Stimulated activated CD4-positive, alpha-beta T cell treated with anti-CD3 and anti-CD28 coated beads, Interleukin-2, amount 100 ng/mL, for 24 hours (primary cell): Measurements from ENCODE around the gene DDAH1.

Experiments
- DNase-seq, 2 donors: peaks; one replicate each; pipeline ENCODE4 v3.0.0-alpha.2; 2020

DDAH1 gene

DNA sequence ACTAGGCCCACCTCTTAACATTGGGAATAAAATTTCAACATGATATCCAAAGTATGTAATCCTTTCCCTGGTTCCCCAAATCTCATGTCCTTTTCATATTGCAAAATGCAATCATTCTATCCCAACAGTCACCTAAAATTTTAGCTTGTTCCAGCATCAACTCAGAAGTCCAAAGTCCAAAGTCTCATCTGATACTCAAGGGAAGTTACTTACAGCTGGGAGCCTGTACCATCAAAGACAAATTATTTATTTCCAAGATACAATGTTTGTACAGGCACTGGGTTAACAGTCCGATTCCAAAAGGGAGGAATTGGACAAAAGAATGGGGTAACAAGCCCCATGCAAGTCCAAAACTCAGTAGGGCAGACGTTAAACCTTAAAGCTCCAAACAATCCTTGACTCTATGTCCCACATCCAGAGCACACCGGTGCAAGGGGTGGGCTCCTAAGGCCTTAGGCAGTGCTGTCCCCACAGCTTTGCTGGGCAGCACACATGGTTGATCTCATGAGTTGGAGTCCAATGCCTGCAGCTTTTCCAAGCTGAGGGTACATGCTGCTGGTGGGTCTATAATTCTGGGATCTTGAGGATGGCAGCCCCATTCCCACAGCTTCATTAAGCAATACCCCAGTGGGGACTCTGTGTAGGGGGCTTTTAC, 78.8 kb downstream of the DDAH1 start:
- no peak for DNase-seq

DNA sequence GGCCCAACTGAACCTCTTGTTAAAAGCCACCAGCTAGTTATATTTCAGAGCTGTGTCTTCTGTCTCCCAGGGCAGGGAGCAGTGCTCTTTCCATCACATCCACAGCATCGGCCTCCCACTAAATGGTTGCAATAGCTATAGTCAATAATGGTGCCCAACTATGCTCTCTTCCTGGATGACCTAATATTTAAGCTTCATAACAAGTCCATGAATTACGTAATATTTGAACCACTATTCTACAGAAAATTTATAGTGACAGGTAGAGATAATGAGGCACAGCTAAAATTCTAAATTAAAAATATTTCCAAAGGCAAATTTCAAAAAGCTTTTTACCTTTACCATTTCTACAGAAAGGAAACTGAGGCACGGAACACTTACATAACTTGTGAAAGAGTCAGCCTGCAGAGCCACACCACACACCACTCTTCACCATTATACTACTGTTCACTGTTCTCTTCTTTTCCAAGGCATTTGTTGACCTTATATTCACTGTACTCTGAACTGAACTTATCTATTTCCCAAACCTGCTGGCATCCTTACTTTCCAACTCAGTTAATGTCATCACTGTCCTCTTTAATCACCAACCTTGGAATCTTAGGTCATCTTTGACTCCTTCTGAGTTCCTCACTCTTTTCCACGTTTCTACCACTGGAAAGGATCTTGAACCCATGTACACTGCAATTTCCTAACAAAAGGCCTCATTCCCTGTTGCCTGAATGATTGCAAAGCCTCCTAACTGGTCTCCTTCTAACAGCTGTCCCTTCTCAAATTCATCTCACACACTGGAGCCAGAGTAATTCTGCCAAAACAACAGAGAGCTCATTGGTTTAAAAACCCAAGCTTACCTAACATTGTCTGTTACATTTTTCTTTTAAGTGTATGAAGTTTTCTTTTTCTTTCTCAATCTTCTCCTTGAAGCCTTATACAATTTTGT, 85.5 kb downstream of the DDAH1 start:
- DNase-seq: no peak

DNA sequence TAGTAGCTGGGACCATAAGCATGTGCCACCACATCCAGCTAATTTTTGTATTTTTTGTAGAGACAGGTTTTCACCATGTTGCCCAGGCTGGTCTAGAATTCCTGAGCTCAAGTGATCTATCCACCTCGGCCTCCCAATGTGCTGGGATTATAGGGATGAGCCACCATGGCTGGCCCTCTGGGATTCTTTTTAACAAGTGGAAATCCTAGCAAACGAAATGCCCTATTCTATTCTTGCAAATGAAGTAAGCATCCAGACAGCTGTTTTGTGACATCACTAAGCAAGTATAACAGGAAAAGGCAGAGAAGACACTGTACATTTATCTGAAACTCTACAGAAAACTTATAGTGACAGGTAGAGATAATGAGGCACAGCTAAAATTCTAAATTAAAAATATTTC, 86.4 kb downstream of the DDAH1 start:
- DNase-seq: no peak

DNA sequence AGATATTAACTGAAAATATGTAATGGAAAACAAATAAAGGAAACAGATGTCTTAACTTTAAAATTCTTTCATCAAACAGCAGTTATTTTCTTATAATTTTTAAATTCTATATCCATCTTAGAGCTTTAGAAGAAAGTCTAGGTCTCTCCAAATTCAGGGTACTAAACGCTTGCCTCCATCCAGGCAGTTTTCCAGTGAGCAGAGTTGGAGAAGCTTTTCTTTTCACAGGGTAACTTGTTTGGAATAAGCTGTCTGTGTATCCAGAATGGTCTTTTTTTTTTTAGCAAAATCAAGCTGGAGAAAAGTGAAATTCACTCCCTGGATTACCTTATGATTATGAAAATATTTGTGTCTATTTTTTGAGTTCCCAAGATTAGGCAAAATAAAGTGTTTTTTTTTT, 88.6 kb downstream of the DDAH1 start:
- DNase-seq: no peak

DNA sequence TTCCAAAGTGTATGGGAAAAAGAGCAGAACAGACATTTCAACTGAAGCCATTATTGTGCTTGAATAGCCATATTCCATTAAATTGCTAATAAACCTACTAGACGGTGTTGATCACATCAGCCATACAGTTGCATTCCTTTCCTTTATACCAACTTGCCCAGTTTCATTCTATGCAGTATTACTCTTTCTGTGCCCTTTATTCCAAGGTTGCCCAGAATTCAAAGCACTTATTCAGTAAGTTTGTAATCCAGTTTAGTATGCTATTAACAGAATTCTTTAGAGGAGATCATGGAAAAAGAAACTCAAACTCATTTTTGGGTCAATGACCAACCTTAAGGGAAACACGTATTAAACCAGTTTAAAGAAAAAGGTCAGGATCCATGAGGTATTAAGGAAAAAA, 89.5 kb downstream of the DDAH1 start:
- no peak for DNase-seq

DNA sequence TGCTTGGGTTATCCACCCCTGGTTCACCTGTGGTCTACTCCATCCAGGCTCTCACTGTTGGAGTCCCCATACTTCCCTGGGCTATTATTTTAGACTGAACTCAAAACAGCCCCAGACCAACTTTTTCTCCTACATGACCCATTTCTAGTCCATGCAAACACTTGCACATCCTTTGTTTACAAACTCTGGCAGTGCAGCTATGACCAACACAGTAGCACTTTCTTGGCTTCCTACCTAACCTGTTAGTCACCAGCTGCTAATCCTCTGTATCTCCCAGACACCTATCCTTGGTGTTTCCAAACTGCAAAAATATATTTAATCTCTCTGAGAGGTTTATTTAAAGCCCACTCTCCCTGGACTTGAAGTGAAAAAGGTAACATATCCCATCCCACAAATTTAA, 90.8 kb downstream of the DDAH1 start:
- no peak for DNase-seq

DNA sequence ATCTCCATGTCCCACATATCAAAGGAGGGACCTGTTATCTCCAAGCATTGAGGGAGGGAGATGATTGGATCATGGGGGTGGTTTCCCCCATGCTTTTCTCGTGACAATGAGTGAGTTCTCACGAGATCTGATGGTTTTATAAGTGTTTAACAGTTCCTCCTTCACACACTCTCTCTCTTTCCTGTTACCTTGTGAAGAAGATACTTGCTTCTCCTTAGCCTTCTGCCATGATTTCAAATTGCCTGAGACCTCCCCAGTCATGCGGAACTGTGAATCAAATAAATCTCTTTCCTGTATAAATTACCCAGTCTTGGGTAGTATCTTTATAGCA, 91.6 kb downstream of the DDAH1 start:
- DNase-seq: no peak

DNA sequence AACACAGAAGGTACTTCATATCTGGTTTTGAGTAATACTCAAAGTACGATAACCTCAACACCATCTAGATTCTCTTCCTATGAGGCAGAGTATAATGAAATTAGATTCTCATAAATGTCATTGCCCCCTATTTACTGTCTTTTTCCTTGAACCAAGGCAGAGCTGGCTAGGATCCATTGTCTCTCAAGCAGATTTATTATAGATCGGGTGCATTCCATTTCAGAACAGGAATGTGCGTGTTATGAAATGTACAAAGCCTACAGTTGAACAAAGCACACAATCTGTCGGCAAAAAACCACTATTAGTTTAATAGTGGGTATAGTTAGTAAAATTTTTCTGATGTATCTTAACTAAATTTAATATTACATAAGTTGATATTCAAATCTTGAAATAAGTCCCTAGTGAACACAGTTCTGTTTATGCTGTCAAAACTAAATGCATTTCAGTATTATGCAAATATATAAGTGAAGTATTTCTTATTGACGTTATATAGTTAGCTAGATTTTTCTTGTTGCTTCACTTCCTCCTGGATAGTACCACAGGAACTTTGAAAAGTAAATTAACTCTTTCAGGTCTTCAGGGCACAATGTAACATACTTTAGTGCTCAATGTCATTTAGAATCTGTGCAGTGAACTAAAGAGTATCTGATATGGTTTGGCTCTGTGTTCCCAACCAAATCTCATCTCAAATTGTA, 92.1 kb downstream of the DDAH1 start:
- no peak for DNase-seq

DNA sequence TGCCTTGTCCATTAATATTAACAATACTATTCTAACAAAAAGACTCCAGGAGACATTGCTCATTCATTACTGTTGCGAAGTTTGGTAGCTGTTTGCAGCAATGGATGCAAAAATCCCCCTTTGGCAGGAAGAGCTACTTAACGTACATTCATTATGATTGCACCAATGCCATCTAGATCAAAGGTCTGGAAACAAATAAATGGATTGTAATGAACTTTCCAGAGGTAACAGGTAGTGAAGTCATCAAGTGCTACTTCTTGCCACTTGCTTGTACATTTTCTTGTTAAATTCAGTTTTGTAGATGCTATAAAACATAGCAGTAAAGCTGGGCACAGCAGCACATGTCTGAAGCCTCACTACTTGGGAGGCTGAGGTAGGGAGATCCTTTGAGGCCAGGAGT, 93.9 kb downstream of the DDAH1 start:
- no peak for DNase-seq

DNA sequence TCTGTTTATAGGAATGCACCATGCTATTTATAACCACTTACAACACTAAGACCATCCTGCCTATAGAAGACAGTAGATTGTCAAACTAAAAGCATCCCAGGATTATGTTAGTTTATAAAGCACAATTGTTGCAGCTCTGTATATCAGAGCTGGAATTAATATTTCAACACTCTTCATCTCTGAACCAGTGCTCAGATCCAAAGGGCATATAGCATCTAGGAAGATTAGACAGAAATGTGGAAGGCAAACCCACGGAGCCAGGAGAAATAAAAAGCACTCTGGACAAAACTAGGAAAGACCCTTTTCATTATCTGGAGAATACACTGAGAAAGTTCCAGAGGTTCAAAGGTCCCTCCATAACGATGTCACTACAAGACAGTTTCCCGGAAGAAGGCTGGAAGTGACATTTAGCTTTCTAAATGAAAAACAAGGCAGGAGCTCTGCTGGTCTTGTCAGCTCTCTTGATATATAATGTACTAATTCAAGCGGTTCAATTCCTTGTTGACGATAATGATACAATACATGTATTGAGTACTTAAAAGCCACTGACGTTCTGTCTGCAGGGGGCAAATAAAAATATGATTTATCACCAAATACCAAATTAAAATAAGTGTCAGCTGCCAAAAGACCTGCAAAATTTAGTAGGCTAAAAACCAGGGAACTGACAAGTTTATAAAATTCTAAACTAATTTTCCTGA, 96.7 kb downstream of the DDAH1 start:
- no peak for DNase-seq

DNA sequence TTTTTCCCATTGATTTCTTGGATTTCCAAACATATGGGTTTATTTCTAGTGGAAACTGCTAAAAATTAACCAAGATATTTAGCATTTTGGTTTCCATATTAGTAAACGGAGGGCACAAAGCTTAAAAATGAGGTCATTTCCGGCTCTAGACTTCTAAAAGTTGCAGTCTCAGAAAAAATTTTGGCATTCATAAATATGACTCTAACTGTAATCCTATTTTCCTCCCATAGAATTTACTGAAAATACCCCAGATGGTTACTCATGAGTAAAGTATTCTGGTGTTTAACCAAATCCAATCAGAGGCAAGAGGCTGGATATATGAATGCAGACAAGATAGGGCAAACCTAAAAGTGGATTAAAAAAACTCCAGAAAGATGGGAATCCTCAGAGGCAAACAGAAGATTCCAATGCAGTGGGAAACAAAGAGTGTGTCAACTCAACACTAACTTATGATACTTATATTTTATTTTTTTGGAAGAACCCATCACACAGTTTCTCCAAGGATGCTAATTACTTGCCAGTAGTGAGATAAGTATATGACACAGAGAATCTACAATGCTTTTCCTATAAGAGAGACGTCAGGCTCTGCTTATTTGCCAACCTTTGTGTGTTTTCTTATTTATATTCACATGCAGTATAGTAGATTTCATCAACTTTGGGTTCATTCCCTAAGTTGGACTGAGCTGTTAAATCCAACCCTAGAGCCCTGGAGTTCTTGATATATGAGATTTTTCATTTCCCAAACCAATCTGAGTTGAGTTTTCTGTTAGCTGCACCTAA, 98.4 kb downstream of the DDAH1 start:
- no peak for DNase-seq

DNA sequence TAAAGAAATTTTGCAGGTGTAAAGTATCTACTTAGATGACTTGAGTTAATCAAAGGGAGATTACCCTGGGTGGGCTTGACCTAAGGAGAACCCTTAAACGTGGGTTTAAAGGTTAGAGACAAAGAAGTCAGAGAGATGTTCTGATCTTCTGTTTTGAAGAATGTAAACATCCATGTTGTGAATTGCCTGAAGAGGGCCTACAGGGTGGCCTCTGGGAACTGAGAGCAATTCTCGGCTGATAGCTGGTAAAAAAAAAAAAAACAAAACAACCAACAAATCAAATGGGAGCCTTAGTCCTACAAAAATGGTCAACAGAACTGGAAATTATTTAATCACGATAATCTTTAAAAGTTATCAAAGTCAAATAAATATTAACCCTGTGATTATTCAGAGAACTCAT, 99.1 kb downstream of the DDAH1 start:
- DNase-seq: no peak

DNA sequence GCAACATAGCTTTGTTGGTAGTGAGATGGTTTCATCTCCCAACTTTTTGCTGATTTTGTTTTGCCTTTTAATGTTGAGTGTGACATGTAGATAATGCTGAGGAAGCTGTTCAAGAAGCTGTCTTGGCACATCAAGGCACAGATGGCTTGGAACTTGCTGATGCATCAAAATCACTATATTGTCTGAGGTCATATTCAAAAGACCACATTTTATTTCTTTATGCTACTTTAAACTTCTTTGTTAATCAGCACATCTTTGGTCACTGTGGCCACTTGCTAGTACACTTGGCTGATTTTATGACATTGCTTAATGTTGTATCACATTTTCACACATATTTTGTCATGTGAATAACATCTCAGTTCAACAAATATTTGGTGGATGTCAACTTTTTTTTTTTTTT, 101.4 kb downstream of the DDAH1 start:
- no peak for DNase-seq

DNA sequence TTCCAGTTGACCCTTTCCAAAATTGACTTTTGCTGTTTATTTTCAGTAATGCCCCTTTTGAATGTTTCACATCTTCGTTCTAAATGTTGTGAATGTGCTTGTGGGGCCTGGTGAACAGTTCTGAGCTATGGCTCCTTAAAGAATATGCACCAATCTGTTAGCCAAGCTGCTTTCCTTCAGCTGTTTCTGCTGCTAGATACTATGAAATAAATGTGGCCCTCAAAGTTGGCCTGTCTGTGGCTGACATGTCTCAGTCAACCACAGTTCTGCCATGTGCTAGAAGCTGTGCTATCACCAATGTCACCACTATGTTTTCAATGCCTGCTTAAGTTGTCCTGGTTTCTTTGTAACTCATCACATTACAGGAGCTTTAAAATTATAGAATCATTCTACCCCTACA, 101.9 kb downstream of the DDAH1 start:
- no peak for DNase-seq

DNA sequence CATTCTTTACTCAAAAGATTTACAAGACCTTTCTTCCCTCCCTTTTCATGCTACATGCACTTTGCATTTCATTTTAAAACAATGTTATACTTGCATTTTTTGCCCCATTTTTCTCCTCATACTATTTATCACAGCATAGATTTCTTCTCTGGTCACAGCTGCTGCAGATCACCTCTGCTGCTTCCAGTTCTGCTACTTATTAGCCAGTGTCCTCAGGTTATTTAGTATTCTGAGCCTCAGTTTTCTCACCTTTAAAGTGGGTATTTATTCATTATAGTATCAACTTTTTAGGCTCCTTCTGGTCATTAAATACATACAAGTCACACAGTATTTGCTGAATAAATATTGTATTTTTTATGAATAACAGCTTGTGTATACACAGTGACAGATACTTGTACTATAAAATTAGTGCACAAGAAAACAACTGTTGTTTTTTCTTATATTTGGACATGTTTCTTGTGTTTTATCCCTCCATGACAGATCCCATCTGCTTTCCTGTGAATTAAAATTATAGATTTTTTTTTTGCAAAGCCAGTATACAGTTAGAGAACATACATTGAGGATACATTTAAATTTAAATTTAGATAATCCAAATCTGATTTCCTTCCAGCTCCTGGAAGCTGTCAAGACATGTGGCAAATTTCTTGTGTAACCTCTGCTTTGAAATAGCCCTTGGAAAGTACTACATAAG, 103.2 kb downstream of the DDAH1 start:
- no peak for DNase-seq

DNA sequence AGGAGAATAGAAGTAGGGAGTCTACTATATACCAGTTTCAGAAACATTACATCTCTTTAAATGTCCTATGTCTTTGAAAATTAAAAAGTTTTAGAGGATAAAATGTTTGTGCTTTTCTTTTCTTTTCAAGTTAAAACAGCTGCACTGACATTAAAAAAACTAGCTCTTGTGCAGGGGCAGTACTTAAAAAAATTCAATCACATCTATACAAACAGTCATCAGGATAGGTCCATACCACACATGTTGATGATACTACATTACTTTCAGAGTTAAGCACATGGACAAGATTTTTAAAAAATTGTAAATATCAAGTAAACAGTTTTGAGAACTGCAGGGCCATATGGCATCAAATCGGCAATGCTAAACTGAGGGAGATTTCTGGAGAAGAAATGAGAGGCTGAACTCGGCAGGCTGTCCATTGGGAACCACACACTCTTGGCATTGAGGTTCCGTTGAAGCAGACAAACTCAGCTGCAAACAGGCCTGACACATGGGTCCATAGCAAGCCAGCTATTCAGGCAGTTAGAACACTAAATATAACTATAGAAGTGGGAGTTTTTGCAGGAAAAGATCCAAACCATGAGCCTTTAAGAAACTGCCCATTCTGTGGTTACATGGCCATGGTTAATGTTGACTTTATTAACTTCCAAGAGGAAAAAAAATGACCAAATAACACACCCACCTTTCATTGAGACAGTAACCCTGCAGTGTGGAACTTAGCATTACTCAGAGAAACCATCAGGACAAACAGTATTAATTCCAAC, 104.0 kb downstream of the DDAH1 start:
- DNase-seq: no peak

DNA sequence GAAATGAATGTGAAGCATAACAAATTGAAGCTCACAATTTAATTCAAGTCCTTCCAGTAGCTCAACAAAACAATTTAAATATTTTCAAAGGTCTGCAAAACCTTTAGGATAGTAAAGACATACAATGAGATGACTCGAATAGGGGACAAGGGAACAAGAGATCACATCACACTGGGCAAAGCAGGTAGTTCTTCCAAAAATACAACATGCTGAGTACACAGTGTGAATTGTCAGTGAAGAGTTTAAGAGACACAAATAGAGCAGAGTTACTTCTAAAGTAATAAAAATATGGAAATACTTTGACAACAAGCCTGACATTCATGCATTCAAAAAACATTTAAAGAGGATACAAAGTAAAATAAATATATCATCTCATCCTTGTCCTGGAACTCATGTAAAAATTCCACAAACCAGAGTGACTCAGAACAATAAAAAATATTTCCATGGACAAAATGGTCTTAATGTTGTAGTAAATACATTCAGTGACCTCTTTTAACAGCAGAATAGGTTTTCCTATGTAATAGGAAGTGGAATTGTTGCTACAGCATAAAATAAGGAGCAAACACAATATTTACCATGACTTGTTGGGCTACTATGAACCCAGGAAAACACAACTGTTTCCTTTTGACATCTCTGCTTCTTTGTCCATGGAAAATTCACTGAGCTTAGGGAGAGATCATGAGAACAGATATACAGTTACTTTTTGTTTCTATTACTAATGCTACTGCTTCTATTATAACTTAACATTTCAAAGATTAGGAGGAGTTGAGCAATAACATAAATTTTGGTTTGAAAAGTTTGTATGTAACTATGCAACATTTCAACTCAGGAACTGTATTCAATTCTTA, 104.9 kb downstream of the DDAH1 start:
- DNase-seq: no peak

DNA sequence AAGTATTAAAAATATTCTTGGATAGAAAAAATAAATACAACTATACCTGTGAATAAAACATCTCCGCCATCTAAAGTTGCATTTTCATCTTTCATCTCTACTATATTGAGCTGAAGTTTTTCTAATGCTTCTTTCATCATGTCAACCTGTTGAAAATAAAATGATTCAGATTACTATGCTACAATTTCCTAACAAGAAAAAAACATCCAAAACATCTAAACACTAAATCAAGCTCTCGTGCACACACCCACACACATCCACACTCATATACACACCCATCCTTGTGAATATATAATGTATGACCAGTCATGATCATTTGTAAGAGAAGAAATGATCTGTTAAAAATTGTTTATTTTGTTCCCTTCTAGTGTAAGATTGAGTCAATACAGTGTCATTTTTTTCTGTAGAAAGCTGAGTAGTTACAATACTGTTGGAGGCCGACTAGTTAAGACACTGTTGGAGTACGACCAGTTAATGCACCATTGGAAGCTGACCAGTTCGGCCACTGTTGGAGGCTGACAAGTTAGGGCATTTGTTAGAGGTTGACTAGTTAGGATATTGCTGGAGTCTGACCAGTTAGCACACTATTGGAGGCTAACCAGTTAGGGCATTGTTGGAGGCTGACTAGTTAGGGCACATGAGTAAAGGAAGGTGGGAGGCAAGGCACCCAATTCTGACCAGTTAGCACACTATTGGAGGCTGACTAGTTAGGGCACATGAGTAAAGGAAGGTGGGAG, 106.1 kb downstream of the DDAH1 start:
- no peak for DNase-seq

DNA sequence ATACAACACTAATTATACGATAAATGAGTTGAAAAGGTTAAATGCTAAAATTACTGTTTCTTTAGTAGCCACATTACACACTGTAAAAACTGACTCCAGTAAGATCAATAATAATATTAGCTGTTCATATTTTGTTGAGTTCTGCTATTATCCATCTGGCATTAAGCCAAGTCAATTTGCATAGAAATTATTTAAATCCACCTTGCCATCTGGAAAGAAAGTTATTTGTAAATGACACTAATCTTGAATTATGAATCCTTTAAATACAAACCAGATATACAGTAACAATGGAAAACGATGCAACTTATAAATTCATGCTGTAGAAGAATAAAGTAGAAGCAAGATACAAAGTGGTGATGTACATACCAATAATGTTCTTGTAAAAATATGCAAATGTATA, 107.1 kb downstream of the DDAH1 start:
- no peak for DNase-seq
